Mucosa of rectum (tissue), 2 donors: ENCODE data around the gene ACOT13.
"Not testable (repeated sequence)": the region's sequence is repeated elsewhere in the genome, so short reads cannot be mapped to it uniquely, and the experiment has no call there.

Source experiments
- H3K27ac ChIP-seq, 2 donors: one replicate each; pipeline ENCODE4 v1.7.0; 2013; ENCODE audit warnings: inconsistent platforms in 2 of 2, low read depth in 2 of 2, low read length in 2 of 2
- H3K27me3 ChIP-seq, 2 donors: one replicate each; pipeline ENCODE4 v1.7.0; 2013; ENCODE audit warnings: low read length in 2 of 2; ENCODE audit not compliant: control insufficient read depth in 2 of 2, insufficient read depth in 2 of 2
- H3K36me3 ChIP-seq, 2 donors: one replicate each; pipeline ENCODE4 v1.7.0; 2013; ENCODE audit warnings: low read length in 2 of 2; ENCODE audit not compliant: control insufficient read depth in 2 of 2, insufficient read depth in 2 of 2
- H3K4me1 ChIP-seq, 2 donors: one replicate each; pipeline ENCODE4 v1.7.0; 2013; ENCODE audit warnings: low read length in 2 of 2, mild to moderate bottlenecking in 1 of 2; ENCODE audit not compliant: control insufficient read depth in 2 of 2, insufficient read depth in 2 of 2
- H3K4me3 ChIP-seq, 2 donors: one replicate each; pipeline ENCODE4 v1.7.0; 2013; ENCODE audit warnings: low read length in 2 of 2
- H3K9ac ChIP-seq, 2 donors: one replicate each; pipeline ENCODE4 v1.7.0; 2013; ENCODE audit warnings: low read length in 2 of 2, low read depth in 1 of 2, mild to moderate bottlenecking in 1 of 2
- H3K9me3 ChIP-seq, 2 donors: one replicate each; pipeline ENCODE4 v1.7.0; 2013; ENCODE audit warnings: low read length in 2 of 2; ENCODE audit not compliant: control insufficient read depth in 2 of 2
- donor health status: healthy.
- donor health status: Normal muscosa, but diverticular disease.

The ACOT13 gene

DNA sequence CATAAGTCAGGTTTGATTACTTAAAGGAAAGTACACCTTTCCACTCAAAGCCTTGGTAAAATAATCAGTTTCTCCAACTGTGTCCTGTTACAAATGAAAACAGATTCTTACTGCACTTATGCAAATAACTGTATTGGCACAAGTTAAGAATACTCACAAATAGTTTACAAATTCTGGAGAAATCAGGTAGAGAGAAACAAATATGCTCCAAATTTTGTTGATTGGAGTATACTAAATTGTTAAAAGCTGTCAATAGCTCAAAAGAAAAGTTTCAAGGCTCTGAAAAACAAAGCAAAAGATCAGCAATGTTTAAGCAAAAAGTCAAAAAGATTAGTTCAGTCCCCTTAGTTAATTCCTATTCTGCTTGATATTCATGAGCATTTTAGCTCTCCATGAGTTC is 3.6 kb downstream of the ACOT13 start:
- H3K27ac ChIP-seq, H3K4me3 ChIP-seq, H3K27me3 ChIP-seq, H3K9me3 ChIP-seq, H3K9ac ChIP-seq, H3K36me3 ChIP-seq: not testable (repeated sequence)
- peaks cover 12 to 16% of the 10 kb centered on the region in 2 donors for H3K4me1 ChIP-seq

DNA sequence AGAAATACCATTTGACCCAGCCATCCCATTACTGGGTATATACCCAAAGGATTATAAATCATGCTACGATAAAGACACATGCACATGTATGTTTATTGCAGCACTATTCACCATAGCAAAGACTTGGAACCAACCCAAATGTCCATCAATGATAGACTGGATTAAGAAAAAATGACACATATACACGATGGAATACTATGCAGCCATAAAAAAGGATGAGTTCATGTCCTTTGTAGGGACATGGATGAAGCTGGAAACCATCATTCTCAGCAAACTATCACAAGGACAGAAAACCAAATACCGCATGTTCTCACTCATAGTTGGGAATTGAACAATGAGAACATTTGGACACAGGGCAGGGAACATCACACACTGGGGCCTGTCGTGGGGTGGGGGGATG is 4.2 kb downstream of the ACOT13 start:
- H3K4me3 ChIP-seq, H3K9ac ChIP-seq, H3K27me3 ChIP-seq, H3K27ac ChIP-seq, H3K9me3 ChIP-seq, H3K36me3 ChIP-seq: not testable (repeated sequence)
- H3K4me1 ChIP-seq = peaks cover 12% of the 10 kb centered on the region in 2 donors

GRCh38 chr6:24672620-24673182 is 5.8 kb downstream of the ACOT13 start:
- no peak overlapping the region for H3K9ac ChIP-seq
- no peak overlapping the region for H3K4me3 ChIP-seq
- H3K36me3 ChIP-seq = no peaks in the 10 kb centered on the region
- H3K27me3 ChIP-seq = no peaks in the 10 kb centered on the region
- no peak overlapping the region for H3K27ac ChIP-seq
- H3K9me3 ChIP-seq = peaks cover 0 to 5% of the 10 kb centered on the region in 2 donors
- H3K4me1 ChIP-seq = peaks cover 8 to 9% of the 10 kb centered on the region in 2 donors

- Histone ChIP-seq H3K27me3 (no peaks in the 10 kb centered on the region), H3K4me1 (peaks cover 0 to under 1% of the 10 kb centered on the region in 2 donors), H3K27ac (no peak overlapping the region), H3K9ac (no peak overlapping the region), H3K4me3 (no peak overlapping the region), H3K36me3 (no peaks in the 10 kb centered on the region), H3K9me3 (peaks cover 0 to 5% of the 10 kb centered on the region in 2 donors)
Measured at GRCh38 chr6:24673625-24674024, 6.7 kb downstream of the ACOT13 start.

GRCh38 chr6:24678792-24679352 is 12.0 kb downstream of the ACOT13 start:
- not testable (repeated sequence) for H3K27ac ChIP-seq, H3K36me3 ChIP-seq, H3K9me3 ChIP-seq, H3K4me1 ChIP-seq, H3K27me3 ChIP-seq, H3K9ac ChIP-seq, H3K4me3 ChIP-seq

- Histone ChIP-seq H3K27me3 (no peaks in the 10 kb centered on the region), H3K4me1 (no peaks in the 10 kb centered on the region), H3K9me3 (no peaks in the 10 kb centered on the region), H3K36me3 (no peaks in the 10 kb centered on the region), H3K4me3 (no peak overlapping the region), H3K27ac (no peak overlapping the region), H3K9ac (no peak overlapping the region)
Measured at GRCh38 chr6:24680582-24680981, 13.7 kb downstream of the ACOT13 start.

GRCh38 chr6:24683297-24684296 is 16.7 kb downstream of the ACOT13 start:
- no peak overlapping the region for H3K4me3 ChIP-seq
- H3K9ac ChIP-seq = no peak overlapping the region
- no peaks in the 10 kb centered on the region for H3K4me1 ChIP-seq
- no peak overlapping the region for H3K27ac ChIP-seq
- no peaks in the 10 kb centered on the region for H3K27me3 ChIP-seq
- H3K36me3 ChIP-seq = peaks cover 5 to 9% of the 10 kb centered on the region in 2 donors
- no peaks in the 10 kb centered on the region for H3K9me3 ChIP-seq

- H3K4me1 ChIP-seq = no peaks in the 10 kb centered on the region
- no peaks in the 10 kb centered on the region for H3K9me3 ChIP-seq
Measured at GRCh38 chr6:24686408-24686807, 19.5 kb downstream of the ACOT13 start.

GRCh38 chr6:24686946-24687345 is 20.1 kb downstream of the ACOT13 start:
- Histone ChIP-seq H3K4me3 (no peak overlapping the region), H3K9me3 (no peaks in the 10 kb centered on the region), H3K9ac (no peak overlapping the region), H3K36me3 (peaks cover 6 to 9% of the 10 kb centered on the region in 2 donors), H3K27ac (no peak overlapping the region), H3K27me3 (no peaks in the 10 kb centered on the region), H3K4me1 (no peaks in the 10 kb centered on the region)

More at GRCh38 chr6:24686408-24686807, 19.5 kb downstream of the ACOT13 start:
- H3K9ac ChIP-seq = no peak overlapping the region
- peaks cover 6 to 9% of the 10 kb centered on the region in 2 donors for H3K36me3 ChIP-seq
- no peak overlapping the region for H3K4me3 ChIP-seq
- H3K27me3 ChIP-seq = no peaks in the 10 kb centered on the region
- no peak overlapping the region for H3K27ac ChIP-seq

GRCh38 chr6:24689964-24690363 is 23.1 kb downstream of the ACOT13 start:
- no peak overlapping the region for H3K4me3 ChIP-seq
- no peaks in the 10 kb centered on the region for H3K9me3 ChIP-seq
- H3K27ac ChIP-seq = no peak overlapping the region
- no peaks in the 10 kb centered on the region for H3K4me1 ChIP-seq
- H3K27me3 ChIP-seq = no peaks in the 10 kb centered on the region
- H3K9ac ChIP-seq = no peak overlapping the region
- peaks cover 6 to 9% of the 10 kb centered on the region in 2 donors for H3K36me3 ChIP-seq
